Measurements from ENCODE around the gene DRAM1.

GRCh38 chr12:101942250-101942605 lies 64.8 kb downstream of the DRAM1 start:
- TF ChIP-seq CTCF (conservative IDR thresholded peaks at IDR 0.05; ENCODE audit: low read depth, low read length) (no peak), NFE2L2 (IDR thresholded peaks at IDR 0.05; ENCODE audit: low read depth, low read length) (no peak), MXI1 (IDR thresholded peaks at IDR 0.05; ENCODE audit: borderline replicate concordance, low read depth, low read length) (no peak), RCOR1 (IDR thresholded peaks at IDR 0.05; ENCODE audit: insufficient replicate concordance, low read length) (no peak), CEBPB (IDR thresholded peaks at IDR 0.05; ENCODE audit: low read depth, low read length) (no peak), FOS (IDR thresholded peaks at IDR 0.05; ENCODE audit: low read depth, low read length) (no peak)

All from IMR-90 (cell line).